Hematopoietic multipotent progenitor cell treated with erythropoietin and hydrocortisone succinate and interleukin-3 and kit ligand, for 4 days (in vitro differentiated cells): Measurements from ENCODE around the gene TCEA2.

Experiments
- DNase-seq: peaks from one replicate; pipeline ENCODE4 v3.0.0-alpha.2; 2015

TCEA2 gene

DNA sequence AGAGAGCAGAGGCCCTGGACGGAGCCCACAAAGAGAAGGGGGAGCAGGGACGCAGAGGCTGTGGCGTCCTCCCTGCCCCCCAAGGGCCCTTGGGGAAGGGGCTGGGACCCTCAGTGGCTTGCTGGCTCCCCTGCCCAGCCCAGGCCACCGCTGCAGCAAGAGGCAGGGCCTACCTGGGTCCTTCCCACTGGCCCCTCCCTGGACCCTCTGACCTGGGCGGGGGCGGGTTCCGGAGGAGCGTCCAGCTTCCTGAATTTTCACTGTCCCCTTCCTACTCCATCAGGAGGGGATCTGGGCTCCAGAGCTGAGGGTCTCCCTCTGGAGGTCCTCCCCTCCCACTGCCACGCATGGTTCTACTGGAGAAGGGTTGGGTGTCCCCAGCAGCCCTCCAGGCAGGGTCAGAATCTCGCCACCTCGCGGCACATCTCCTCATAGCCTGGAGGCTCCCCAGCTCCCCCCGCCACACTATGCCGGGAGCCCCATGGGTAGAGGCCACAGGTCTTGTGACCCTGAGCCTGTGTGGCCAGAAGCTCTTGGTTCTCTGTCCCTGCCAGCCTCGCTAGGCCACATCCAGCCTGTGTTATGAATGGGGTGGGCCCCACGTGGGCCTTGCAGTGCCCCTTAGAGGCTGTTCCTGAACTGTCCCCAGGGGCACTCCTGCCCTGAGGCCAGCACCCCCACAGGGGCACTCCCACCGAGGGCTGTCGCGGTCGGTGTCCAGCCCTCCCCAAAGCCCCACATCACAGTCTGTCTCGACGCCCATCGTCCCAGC lies 12.6 kb upstream of the TCEA2 start:
- DNase-seq, result peak; percentile 54

DNA sequence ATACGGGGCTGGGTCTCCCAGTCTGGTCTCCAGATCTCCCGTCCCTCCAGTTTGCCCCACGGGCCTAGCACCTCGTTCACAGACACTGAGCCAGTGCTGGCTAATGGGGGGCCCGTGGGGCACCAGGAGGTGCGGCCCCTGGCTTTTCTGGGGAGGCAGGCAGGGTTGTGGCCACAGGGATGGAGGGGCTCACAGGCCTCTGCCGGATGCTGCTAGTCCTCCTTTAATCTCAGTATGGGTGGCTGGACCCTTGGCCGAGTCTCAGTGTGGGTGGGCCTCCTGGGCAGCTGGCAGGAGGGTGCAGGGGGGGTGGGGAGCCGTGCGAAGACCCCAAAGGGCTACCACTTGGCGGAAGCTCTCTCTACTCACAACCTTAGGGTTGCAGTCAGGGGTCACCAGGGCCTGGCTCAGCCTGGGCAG lies 12.0 kb upstream of the TCEA2 start:
- no peak for DNase-seq

DNA sequence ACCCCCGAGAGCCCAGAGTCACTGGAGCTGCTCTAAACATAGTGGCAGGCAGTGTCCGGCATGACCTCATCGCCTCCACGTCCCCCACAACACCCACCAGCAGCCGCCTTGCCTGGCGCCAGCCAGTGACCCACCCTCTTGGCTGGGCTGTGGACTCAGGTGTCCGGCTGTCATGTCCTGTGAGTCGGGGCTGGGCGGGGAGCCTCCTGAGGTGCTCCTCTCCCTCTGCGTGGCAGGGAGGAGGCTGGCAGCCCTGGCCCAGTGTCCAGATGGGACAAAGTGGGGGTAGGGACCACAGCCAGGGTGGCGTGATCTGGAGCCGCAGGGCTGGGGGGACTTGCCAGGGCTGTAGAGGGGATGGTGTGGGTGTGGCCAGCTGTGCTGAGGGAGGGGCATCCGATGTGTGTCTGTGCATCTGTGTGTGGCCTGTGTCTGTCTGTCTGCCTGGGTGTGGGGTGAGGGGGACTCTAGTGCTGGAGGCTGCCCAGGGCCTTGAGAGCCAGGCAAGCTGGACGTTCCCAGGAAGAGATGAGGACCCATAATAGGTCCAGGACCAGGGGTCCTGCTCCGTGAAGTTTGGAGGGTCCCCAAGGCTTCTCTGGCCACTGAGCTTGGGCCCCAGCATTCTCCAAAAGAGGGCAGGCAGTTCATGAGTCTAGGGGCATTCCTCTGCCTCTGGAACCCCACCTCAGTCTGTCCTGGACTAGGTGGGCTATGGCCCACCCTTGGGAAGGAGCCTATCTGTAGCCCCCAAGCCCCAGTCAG lies 11.3 kb upstream of the TCEA2 start:
- DNase-seq, result no peak

DNA sequence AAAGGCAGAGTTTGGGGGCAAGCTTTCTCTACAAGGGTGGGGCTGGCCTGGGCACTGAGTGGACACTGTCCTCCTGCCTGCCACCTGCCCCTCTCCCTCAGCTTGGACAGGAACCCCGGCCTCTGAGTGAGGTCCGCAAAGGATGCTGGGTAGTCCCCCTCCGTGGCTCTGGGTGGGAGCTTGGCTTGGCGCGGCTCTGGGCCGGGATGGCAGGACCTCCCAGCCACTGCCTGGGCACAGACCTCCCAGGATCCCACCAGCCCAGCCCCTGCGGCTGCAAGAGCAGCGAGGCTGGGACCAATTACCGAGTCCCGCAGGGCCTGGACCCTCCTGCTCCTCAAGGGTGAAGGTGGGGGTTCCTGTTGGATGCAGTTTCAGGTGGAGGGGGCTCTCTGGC lies 10.7 kb upstream of the TCEA2 start:
- DNase-seq, result no peak

DNA sequence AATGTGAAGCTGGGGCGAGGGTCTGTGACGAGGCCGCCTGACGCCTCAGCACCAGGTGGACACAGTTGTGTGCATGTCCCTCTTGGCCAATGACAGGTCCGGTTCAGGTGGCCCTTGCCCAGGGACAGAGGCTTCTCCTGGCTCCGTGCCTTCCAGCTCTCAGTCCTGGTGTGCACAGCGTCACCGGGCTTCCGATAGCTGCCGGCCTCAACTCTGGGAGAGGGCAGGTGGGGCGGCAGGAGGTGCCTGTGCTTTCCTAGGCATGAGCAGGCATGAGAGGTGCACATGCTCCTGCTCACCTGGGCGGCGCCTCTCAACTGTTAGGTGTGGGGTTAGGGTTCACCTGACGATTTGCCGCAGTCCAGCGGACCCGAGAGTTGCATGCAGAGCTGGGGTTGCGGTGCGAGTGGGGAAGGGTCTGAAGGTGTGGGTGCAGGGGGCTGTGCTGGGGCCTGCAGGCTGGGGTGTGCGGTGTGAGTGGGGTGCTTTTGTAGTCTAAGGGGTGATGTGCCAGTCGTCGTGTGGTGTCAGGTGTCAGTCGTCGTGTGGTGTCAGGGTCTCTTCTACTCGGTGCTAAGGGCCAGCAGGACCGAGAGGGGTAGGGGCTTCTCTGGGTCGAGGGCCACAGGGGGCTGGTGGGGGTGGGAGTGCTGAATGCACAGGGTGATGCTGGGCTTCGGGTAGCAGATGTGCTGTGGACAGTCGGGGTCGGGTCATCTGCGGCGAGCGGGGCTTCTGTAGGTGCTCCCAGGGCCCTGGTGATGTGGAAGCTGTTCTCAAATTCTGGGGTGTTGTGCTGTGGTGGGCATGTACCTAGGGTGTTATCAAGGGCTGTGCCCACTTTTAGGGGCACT lies 9.8 kb upstream of the TCEA2 start:
- DNase-seq, result no peak

DNA sequence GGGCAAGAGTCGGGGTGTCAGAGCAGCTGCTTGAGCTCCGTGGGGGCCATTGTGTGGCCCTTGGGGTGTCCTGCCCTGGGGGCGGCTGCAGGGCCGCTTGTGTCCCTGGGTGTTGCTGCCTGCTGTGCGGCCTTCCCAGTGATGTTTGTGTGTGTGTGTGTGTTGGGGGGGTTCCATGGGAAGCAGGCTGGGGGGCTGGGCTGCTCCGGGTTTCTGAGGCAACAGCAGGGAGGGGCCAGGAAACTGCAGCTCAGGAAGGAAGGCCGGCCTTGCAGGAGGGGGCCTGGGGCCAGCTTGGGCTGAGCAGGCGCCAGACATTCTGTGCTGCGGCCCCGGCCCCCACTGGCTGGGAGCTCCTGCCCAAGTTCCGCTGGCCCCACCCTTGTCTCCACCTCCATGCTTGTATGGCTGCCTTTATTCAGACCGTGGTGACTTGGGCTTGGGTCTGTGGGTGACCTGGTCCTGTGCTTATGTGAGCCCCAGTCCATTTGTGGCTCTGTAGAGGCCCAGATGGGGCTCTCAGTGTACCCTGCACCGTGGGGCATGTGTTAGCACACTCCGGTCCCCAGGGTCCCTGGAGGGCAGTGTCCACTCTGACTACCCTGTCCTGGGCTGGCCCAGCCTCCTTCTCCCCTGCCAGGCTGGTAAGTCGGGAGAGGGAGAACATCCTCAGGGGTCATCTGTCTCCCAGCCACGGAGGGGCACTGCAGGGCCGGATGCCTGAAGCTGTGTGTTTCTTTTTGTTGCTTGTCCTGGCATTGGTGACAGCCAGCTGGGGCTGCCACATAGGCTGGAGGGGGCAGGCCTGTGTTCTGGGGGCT lies 8.9 kb upstream of the TCEA2 start:
- peak; percentile 77 for DNase-seq

DNA sequence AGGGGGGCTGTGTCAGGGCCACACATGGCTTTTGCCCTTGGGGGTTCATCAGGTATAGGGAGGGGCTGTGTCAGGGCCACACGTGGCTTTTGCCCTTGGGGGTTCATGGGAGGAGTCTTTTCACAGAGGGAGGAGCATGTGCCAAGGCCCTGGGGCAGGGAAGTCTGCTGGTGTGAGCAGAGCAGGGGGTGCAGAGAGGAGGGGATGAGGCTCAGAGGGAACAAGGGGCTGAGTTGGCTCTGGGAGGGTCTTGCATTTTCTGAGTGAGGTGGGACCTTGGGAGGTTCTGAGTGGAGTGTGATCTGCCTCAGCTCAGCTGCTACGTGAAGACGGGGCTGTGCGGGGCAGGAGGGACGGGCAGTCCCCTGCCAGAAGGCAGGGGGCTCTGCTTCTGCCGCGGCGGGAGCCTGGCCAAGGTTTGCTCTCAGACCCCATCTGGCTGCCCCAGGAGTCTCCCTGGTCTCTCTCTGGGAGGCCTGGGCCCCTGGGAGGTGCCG lies 7.6 kb upstream of the TCEA2 start:
- no peak for DNase-seq

DNA sequence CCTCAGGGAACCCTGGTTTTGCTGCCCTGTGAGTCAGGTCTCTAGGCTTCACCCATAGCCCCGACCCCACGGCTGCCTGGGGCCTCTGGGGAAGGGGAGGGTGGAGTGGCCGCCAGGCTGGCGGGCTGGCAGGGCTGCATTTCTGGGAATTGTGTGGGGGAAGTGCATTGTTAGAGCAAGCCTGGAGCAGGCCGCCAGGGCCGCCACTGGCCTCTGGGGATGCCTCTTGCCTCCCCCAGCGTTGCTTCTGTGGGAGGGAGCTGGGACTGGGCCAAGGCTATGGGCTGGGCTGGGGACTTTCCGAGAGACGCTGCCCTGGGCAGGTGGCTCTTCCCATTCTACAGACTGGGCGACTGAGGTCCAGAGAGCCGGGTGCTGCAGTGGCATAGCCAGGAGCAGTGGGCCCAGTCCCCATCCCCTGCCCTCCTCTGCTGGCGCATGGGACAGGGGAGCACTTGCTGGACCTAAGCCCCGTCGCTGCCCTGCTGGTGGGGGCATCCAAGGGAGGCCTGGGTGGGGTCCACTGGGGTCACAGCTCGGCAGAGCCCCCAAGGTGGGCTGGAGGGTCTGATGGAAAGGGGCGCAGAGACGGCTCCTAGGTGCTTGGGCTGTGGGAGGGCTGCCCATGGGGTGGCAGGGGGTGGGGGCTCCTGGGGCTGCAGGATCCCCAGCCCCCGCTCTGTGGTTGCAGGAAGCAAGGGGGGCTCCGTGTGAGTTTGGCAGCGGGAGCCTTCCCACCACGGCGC lies 6.9 kb upstream of the TCEA2 start:
- DNase-seq, result no peak

DNA sequence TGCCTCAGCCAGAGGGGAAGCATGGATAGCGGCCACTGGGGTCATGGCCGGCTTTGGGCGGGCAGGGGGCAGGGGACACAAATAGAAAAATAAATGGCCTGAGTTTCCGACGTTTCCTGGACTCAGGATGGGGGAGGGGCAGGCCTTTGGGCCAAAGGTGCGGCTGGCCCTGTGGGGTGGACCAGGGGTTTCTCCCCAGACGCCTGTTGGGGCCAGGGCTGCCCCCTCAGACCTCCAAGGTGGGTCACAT lies 6.4 kb upstream of the TCEA2 start:
- no peak for DNase-seq

DNA sequence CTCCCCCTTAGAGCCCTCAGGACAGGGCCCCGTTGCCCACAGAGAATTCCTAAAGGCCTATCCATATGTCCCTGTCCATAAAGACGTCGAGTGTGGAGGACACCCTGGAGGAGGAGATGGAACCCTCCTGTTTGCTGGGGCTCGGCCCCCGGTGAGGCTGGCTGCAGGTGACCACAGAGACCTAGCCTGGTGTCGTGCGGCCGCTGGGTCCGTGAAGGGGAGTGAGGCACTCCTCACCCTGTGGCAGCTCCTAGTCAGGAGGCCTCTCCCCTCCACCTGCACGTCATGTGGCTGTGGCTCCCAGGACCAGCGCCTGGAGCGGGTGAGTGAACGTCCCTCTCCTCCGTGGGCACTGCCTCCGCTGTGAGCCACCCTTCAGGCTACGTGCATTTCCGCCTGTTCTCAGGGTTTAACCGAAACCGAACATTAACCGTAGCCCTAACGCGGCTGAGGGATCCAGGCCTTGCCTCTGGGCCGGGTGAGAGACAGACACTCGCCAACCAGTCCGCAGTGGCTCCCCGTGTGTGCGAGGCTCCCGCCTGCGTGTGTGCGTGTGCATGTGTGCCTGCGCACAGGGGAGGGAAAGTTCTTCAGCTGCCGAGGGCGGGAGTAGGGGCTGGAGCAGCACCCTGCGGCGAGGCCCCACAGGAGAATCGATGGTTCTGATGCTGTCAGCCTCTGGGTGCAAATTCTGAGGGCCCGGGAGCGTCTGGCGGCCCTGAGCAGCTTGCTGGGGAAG lies 5.9 kb upstream of the TCEA2 start:
- DNase-seq, result no peak

DNA sequence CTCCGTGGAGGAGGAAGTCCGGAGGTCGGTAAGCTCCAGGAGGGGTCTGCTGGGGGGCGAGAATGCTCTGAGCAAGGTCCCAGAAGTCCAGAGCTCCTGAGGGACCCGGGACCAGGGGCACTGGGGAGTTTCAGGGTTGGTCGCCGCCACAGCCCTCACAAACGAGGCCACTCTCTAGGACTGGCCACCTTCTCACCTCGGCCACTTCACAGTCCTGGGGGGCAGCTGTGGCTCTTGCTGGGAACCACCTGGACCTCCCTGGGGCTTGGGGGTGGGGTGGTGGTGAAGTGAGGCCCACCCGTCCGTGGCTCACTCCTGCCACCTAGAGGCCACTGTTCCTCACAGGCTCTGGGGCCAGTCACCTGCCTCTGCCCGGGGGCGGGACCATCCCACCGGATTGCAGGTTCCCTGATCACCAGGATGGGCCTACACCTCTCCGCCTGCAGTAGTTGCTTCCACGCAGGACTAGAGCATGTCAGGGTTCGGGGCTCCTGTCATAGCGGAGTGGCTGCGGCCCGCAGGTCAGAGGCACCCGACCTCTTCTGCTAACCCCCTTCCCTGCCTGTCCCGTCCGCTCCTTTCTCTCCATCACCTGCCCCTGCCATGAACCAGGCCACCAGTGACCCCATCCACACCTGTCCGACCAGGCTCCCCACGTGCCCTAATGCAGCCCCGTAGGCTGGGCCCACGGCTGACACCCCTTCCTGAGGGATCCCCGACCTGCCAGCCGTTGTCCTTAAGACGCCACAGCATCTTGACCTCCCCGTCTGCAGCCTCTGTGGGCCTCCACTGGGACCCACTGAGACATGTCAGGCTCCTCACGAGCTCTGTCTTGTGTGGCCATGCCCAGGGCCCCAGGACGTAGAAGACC lies 5.1 kb upstream of the TCEA2 start:
- peak; percentile 79 for DNase-seq

DNA sequence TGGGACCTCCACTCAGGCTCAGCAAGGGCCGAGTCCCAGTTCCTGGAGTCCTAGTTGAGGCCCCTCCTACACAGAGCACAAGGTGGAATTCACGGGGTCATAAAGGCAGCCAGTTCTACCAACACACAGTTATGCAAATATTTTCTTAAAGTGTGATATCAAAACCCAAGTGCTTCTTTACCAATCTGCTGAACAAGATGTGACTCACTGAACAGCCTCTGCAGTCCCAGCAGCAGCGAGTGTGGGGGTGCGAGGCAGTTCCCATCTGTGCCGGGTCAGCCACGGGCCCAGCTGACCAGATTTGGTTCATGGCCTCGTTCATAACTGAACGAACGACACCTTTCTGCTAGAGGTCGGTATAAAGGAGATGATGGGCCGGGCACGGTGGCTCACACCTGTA lies 4.5 kb upstream of the TCEA2 start:
- DNase-seq, result no peak

DNA sequence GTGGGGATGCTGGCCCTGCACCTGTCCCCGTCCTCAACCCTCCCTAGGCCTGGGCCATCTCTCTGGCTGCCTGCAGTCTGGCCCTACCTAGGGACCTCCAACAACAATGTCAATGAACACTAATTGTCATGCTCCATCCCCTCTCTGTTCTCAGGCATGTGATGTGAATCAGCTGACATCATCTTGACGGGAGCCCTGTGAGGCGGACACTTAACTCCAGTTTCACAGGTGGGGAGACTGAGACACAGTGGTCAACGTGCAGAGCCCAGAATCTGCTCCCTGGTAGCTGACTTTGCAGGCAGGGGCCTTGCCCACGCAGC lies 762 bp upstream of the TCEA2 start:
- DNase-seq, result no peak

DNA sequence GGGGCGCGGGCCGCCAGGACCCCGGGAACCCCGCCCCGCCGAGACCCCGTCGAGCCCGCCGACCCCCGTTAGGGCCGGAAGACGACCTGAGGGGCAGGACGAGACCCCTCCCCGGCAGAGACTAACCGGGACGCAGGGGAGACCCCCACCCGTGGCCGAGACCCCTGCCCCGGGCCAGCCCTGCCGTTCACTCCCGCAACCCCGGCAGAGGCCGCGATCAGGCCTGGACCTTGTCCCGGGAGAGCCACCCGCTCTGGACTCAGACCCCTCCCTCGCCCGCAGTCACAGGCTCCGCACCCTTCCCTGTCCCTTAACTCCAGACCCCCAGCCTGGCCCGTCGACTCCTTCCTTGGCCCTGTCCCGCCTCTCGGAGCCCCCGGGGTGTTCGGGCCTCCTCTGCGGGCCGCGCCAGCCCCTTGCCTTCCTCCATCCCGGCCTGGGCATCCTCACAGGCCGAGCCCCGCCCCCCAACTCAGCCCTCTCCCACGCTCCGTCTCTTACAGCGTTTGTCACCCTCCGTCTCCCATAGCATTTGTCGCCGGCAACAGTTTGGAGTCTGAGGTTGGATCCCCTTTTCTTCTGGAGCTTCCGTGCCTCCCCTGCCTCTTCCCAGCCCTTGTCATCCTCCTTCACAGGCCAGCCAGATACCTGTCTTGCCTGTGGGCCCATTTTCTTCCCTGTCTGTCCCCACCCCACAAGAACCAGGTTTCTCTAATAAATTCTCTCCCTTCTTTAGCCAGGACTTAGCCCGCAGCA lies 569 bp downstream of the TCEA2 start:
- no peak for DNase-seq

DNA sequence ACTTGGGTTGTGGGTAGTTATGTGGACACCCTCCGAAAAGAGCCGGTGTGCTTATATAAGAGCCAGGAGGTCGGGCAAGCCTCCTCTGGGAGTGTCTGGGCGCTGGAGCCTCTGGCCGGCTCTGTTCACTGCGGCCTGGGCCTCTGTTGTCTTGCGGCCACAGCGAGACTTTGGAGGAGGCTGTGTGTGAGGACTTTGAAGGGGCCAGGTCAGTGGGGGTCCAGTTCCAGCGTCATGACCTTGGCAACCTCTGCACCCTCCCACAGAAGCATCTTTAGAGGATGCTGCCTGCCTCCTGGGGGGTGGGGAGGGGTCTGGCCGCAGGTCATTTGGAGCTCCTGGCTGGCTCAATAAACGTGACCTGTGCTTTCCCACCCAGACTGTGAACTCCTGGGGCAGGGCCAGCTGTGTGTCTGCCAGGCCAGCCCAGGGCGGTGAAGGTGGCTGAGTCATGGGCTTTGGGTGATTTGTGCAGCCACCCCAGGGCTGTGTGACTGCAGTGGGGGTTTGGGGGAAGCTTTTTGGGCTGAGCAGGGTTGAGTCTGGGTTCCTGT lies 1.2 kb downstream of the TCEA2 start:
- no peak for DNase-seq

DNA sequence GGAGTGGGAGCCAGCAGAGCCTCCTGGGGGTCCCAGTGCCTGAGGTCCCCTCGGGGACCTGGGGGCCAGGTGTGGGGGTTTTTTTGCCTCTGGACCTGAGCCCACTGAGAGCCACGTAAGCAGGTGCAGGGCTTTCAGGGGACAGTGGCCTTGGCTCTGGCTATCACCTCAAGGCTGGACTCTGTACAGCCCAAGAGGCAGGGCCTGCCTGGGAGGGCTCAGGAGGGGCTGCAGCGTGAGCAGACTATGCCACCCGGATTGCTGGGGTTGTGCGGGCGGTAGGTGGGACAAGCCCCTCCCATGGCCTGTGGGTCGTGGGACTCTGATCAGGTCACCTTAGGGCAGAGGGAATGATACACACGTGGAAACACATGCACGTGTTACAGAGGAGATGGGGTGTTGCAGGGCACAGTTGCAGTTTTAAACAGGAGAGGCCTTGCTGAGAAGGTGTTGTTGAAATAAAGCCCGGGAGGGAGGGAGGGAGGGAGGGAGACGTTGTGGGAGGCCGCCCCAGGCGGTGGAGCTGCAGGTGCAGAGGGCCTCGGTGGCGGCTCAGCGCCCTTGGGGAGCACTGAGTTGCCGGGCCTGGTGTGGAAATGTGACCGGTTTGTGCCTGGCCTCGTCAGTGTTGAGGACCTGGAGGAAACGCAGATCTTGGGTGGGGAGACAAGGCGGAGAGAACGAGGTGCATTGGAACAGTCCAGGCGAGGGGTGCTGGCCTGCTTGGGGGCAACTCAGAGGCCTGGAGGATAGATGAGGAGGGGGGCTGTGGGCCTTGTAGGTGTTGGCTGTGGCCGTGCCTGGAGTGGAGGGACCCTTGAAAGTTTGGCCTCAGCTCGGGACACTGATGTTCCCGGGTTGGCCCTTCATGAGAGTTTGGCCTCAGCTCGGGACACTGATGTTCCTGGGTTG lies 2.3 kb downstream of the TCEA2 start:
- no peak for DNase-seq

DNA sequence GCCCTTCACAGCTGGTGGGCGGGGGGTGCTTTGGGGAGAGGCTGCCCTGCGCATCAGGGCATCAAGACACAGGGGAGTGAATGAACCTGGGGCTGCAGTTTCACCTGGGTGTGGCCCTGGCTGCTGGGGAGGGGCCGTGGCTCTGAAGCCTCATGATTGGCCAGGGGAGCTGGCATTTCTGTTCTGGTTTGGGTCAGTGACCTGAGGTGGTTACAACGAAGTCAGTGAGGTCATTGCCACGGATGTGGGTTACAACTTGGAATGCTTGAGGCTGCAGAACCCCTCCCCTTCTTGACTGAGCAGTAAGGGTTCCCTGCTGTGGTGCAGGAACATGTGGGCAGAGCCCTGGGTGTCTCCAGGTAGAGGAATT lies 3.0 kb downstream of the TCEA2 start:
- DNase-seq, result peak; percentile 66

DNA sequence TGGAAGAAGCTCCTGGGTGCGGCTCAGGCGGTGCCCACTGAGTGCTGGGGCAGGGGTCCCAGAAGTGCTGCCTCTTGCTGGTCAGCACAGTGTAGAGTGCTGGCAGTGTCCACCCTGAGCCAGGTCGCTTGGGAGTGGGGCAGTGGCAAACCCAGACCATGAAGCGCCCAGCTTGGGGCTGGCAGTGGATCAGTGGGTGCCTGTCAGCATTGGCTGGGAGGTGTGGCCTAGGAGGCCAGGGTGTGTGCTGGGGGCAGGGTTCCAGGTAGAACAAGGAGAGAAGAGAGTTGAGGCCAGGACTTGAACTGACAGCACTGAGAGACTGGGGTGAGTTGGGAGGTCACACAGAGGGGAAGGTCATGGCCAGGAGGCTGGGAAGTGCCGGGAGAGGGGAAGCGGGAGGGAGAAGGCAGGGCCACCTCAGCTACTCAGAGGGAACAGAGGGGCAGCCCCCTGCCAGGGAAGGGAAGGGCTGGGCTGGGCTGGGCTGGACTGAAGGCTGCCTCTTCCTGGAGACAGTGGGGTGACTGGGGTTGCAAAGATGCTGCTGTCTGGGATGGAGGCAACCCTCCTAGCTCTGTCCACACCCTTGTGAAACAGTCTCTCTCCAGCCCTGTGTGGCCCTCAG lies 4.1 kb downstream of the TCEA2 start:
- DNase-seq, result no peak
